Measurements from ENCODE around the gene SOX9.
"Not testable (repeated sequence)": the region's sequence is repeated elsewhere in the genome, so short reads cannot be mapped to it uniquely, and the experiment has no call there.

The SOX9 gene

DNA sequence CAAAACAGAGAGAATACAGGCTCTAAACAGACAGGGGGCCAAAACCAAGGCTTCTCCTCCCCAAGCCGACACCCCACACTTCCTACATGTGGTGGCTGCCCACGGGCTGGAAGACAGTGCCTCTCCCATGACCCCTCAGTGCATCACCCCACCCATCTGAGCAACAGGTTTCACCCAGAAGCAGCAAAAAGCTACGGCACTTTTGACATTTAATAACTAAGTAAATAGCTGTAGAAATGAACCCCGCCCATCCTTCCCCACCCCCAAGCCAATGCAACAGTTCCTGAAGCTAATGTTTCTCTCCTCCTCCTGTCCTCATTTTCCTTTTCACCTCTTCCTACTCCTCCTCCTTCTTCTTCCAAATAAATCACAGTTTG is 9.9 kb upstream of the SOX9 start:
- in situ Hi-C loops (cut with MboI; ENCODE audit: low sequenced_read_pairs) = no loop called here

DNA sequence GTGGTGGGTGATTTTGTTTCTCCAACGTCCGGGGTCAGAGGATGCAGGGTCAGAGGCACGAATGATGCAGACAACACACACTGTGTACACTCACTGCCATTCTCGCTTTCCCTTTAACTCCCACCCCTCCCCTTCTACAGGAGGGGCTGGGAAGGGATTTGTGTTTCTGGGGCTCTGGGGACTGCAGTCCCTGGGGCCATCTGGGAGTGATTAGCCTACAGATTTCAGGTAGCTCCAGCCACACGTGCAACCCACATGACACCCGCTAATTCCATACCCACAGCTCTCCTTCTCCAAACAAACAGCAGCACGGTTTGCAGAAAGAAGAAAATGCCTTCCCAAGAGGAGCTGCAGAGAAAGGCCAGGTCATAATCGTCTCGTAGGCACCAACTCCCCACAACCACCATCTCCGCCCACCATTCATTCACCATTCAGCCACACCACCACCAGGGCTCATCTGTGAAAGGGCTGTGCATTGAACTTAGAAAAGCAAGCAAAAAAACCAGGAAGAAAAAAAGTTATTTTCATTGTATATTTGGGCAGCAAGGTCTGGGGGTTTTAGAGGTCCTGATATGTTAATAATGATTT is 9.4 kb upstream of the SOX9 start:
- in situ Hi-C loops (cut with MboI; ENCODE audit: low sequenced_read_pairs) = no loop called here

DNA sequence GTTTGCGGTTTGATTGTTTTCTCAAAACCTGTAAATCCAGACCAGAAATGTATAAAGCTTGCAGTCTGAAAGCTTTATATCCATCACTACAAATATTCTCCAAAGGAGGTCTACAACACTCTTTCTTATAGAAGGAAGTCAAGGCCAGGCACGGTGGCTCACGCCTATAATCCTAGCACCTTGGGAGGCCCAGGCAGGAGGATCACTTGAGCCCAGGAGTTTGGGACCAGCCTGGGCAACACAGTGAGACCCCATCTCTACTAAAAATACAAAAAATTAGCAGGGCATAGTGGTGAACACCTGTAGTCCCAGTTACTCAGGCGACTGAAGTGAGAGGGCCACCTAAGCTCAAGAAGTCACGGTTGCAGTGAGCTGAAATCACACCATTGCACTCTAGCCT is 8.9 kb upstream of the SOX9 start:
- in situ Hi-C loops (cut with MboI; ENCODE audit: low sequenced_read_pairs) = not testable (repeated sequence)

DNA sequence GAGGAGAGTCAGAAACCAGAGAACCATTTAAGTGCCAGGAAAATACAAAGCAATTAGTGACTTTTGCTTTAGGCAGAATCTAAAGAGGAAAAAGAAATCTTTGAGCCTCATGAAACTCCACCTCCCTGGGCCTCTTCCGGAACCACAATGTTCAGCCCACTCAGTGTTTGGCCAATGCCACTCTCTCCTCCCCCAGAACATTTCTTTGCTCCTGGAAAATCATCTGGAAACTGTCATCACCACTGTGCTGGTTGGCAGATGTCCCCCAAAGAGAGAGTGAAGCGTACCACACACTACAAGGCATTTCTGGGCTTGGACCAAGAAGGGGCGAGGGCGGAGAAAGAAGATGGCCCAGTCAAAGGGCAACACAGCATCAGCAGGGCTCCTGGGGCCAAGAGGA is 7.1 kb upstream of the SOX9 start:
- in situ Hi-C loops (cut with MboI; ENCODE audit: low sequenced_read_pairs) = no loop called here

DNA sequence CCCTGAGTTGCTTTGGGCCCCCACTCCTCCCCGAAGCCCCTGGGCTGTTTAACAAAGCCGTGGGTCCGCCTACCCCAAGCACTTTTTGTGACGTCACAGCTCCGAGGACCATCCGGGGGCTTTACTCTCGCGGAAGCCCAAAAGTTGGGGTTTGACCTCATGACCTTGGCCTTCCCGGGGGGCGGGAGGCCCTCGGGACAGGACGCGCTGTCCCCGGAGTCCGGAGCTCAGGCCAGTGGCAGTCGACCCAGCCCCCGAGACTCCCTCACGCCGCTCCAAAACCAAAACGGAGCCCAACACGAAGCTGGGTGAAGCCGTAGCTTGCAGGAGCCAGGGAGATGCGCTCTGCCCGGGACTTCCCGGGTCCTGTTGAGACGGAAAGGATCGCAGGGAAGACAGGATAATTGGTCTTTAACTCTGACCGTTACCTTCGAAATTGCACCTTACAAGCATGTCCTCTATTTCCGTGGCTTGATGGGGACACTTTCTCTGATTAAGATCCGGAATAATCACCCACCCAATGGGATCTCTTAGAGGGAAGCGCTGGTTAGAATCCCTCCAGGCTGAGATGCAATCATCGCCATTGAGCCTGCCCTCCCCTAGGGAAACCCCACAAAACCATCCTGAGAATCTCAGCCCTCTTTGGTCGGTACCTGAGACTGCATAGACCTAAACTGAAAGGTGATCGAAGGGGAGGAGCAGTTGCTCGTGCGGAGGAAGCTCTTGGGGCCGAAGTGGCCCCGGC is 4.9 kb upstream of the SOX9 start:
- in situ Hi-C loops (cut with MboI; ENCODE audit: low sequenced_read_pairs) = no loop called here

DNA sequence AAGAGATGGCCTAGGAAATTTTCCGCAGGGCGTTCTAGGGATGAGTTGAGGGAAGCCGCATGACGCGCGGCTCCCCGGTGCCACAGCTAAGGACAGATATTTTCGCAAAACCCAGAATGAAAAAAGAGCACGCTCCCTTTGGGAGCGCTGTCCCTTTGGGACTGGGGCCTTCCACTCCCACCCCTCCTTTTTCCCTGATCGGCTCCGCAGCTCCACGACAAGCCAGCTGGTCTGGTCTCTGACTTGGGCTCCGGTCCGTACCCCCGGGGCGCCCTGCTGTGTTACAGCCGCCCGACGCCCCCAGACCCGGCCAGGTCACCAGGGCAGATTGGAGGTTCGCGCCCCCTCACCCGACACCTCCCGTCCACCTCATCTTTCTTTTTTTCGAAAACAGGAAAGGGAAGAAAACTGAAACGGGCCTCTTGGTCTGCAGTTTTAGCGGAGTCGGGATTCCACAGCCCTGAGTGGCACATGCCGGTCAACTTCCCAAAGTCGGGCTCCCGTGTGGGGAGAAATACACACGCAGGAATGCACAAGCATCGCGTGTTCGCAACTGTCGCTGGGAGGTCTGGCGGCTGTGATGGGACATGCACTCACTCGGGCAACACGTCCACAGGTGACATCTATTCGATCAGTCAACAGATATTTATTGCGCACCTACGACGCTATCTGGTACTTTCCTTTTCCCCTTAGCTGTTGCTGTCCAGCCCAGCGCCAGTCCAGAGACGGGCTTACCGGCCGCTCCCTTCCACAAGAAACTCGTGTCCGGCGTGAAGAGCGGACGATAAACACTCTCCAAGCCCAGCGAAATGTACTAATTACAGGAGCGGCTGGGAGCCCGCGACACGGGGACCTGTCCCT is 3.9 kb upstream of the SOX9 start:
- in situ Hi-C loops (cut with MboI; ENCODE audit: low sequenced_read_pairs) = no loop called here

DNA sequence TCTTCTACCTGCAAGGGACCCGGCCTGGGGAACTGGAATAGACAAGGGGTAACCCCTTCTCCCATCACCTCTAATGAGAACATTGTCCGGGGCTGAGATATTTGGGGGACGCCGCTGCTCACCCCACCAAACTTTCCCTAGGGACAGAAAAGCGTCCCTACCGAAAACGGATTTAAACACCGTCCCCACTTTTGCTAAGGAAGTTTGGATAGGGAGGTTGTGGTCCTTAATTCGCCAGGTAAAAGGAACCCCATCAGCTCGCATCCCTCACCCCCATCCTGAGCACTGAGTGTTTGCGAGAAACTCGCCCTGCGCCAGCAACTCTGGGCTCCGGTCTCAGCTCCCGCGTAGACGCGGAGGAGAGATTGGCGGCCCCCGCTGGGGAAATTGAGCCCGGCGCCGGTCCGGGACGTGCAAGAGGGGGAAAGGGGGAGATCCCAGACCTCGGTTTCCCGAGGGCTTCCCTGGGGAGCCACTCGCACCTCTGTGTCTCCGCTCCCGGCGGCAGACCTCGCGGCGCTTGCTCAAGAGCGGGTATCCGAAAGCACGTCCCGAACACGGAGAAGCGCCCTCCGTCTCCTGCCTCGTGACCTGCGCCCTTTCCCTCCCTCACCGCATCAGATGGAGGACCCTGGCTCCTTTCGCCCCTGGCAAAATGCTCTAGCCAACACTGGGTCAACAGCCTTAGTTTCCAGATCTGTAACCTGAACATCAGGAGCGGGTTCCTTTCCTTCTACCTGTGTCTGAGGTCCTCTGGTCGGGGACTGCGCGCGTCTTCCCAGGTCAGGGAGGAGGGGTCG is 3.1 kb upstream of the SOX9 start:
- in situ Hi-C loops (cut with MboI; ENCODE audit: low sequenced_read_pairs) = no loop called here

DNA sequence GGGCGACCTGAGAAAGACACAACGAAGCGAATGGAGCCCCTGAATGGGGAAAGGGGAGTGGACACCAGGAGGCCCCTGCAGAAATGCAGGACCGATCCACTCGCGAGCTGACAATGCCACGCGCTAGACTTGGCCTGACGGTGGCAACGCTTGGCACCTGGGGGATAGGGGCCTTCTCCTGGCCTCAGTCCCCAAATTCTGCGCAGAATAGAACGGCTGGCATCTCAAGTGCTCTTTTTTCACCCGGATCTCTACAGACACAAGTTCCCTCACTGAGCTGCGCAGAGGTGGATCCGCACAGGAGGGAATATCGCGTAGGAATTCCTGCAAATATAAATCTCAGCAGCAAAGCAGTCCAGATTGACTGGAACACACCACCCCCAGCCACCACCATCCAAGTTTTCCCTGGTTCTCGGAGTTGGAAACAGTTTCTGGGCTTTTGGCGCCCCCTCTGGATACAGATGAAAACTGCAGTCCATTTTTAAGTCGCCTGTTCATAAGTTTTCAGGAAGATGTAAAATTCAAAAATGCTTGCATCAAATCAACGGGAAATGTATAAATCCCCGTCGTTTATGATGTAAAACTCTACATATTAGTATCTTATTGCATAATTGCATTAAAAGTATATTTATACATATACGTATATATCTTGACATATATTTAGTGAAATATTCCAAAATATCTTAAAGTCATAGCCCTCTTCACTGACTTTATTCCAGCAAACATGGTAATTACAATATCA is 2.3 kb upstream of the SOX9 start:
- in situ Hi-C loops (cut with MboI; ENCODE audit: low sequenced_read_pairs) = no loop called here

DNA sequence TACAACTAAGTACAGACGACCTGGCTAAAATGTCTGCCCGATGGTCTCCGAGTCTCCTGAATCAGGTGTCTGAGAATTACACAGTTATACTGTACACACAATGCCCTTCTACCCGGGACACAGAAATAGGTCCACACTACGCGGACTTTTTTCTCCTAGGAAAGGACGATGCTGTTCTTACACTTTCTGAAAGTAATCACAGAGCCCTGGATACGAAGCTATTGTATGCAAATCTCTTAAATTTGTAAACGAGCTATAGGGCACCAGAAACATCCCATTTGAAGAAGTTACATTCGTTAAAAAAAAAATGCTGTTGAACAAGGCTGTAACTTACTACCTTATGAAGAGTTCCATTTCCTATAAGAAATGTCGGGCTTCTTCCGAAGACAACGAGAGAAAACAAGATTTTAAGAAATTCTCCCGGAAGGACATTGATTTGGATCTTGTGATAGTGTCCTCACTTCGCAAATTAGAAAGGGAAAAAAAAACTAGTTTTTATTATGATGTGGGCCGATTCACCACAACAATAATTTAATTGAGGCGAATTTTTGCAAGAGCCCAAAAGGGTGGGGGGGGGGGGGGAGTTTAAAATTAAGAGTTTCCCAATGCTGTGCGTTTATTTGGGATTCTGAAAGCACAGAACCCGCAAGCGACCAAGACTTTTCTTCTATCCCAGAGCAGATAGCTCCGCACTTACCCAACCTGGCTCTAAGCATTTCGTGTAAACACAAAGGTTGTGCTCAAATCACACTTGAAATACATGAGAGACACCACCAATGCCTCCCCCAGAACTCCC is 1.5 kb upstream of the SOX9 start:
- in situ Hi-C loops (cut with MboI; ENCODE audit: low sequenced_read_pairs) = no loop called here

DNA sequence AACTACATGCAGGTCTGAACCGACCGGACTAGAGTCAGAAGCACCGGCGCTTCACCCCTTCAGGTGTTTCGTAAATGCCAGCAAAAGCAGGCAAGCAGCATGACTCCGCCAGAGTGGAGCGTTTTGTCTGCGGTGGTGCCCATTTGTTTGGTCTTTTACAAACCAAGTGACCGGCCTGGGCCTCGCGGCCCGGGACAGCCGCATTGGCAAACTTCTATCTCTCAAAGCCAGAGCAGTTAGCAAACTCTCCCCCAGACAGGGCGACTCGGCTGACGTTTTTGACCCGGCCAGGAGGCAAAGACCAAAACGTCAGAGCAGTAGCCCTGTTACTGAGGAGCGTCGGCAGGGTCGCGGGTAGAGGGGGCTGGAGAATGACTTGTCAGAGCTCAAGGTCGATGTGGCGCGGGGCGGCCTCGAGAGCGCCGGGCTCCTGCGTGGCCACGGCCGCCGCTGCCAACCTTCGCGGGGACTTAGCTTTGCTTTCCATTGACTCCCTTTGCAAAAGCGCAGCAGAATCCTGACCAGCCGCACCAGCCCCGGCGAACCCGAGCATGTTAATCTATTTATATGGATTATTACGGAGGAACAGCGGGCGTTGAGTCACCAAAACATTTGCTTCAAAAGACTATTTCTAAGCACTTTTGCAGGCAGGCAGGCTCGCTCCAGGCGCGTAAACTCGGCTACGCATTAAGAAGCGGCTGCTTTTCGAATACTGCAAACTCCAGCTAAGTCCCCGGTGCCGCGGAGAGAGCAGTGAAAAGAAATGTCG is 763 bp upstream of the SOX9 start:
- in situ Hi-C loops (cut with MboI; ENCODE audit: low sequenced_read_pairs) = no loop called here

DNA sequence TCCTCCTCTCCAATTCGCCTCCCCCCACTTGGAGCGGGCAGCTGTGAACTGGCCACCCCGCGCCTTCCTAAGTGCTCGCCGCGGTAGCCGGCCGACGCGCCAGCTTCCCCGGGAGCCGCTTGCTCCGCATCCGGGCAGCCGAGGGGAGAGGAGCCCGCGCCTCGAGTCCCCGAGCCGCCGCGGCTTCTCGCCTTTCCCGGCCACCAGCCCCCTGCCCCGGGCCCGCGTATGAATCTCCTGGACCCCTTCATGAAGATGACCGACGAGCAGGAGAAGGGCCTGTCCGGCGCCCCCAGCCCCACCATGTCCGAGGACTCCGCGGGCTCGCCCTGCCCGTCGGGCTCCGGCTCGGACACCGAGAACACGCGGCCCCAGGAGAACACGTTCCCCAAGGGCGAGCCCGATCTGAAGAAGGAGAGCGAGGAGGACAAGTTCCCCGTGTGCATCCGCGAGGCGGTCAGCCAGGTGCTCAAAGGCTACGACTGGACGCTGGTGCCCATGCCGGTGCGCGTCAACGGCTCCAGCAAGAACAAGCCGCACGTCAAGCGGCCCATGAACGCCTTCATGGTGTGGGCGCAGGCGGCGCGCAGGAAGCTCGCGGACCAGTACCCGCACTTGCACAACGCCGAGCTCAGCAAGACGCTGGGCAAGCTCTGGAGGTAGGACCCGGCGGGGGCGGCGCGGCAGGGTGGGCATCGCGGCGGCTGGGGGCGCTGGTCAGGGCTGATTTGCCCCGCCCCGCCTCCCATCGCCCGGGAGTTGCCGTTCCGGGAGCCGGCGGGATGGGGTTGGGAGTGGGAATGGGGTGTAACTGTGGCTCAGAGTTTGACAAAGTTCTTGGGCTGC is 567 bp downstream of the SOX9 start:
- in situ Hi-C loops (cut with MboI; ENCODE audit: low sequenced_read_pairs) = no loop called here

DNA sequence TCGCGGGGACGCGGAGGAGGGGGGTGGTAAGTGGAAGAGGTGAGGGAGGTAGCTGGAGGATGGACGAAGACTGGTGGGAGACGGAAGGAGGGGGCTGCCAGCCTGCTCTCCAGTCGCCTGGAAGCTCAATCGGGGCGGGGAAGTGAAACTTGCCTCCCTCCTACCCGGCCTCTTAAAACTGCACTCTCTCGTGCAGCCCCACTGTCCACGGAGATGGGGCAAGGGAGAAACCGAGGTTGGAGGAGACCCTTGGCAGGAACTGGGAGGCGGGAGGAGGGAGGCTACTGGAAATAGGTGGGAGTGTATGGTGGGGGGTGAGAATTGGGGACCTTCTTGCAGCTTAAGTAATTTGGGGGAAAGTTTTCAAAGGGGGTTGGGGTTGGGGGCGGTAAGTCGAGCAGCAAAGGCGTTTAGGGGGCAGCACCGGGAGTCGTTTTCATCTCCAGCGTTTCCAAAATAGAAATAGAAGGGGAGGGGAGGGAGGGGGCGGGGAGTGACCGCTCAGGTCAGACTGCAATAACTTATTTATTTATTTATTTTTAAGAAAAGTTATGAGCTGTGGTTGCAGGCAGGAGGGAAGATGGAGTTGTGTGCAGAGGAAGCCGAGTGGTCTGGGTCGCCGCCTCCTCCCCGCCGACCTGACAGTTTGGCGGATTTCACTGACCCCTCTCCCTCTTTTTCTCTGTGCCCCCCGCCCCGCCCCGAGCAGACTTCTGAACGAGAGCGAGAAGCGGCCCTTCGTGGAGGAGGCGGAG is 1.4 kb downstream of the SOX9 start:
- in situ Hi-C loops (cut with MboI; ENCODE audit: low sequenced_read_pairs) = no loop called here

DNA sequence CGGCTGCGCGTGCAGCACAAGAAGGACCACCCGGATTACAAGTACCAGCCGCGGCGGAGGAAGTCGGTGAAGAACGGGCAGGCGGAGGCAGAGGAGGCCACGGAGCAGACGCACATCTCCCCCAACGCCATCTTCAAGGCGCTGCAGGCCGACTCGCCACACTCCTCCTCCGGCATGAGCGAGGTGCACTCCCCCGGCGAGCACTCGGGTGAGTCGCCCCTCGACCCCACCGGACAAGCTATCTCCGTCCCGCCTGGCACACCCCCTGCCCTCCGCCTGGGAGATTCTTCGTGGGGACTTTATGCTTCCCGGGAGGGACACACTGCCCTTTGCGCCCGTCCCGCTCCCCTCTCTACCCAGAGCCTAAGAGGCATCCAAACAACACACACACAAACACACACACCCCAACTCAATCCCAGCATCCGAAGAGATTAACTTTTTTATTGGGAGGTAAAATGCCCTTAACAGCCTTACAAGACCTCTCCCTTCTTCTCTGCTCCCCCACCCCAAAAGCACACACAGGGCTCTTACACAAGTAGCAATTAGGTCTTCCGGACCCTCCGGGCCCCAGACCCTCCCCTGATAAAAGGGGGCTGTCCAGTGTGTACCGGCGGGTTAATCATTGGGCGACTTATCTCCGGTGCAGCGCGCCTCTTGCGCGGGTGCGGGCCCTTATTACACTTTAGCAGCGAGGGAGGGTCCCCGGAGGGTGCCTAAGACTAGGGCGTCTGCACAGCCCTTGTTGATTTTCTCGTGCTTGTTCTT is 2.1 kb downstream of the SOX9 start:
- in situ Hi-C loops (cut with MboI; ENCODE audit: low sequenced_read_pairs) = no loop called here

DNA sequence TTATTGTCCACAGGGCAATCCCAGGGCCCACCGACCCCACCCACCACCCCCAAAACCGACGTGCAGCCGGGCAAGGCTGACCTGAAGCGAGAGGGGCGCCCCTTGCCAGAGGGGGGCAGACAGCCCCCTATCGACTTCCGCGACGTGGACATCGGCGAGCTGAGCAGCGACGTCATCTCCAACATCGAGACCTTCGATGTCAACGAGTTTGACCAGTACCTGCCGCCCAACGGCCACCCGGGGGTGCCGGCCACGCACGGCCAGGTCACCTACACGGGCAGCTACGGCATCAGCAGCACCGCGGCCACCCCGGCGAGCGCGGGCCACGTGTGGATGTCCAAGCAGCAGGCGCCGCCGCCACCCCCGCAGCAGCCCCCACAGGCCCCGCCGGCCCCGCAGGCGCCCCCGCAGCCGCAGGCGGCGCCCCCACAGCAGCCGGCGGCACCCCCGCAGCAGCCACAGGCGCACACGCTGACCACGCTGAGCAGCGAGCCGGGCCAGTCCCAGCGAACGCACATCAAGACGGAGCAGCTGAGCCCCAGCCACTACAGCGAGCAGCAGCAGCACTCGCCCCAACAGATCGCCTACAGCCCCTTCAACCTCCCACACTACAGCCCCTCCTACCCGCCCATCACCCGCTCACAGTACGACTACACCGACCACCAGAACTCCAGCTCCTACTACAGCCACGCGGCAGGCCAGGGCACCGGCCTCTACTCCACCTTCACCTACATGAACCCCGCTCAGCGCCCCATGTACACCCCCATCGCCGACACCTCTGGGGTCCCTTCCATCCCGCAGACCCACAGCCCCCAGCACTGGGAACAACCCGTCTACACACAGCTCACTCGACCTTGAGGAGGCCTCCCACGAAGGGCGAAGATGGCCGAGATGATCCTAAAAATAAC is 3.0 kb downstream of the SOX9 start:
- in situ Hi-C loops (cut with MboI; ENCODE audit: low sequenced_read_pairs) = no loop called here

DNA sequence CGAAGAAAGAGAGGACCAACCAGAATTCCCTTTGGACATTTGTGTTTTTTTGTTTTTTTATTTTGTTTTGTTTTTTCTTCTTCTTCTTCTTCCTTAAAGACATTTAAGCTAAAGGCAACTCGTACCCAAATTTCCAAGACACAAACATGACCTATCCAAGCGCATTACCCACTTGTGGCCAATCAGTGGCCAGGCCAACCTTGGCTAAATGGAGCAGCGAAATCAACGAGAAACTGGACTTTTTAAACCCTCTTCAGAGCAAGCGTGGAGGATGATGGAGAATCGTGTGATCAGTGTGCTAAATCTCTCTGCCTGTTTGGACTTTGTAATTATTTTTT is 3.6 kb downstream of the SOX9 start:
- in situ Hi-C loops (cut with MboI; ENCODE audit: low sequenced_read_pairs) = no loop called here

DNA sequence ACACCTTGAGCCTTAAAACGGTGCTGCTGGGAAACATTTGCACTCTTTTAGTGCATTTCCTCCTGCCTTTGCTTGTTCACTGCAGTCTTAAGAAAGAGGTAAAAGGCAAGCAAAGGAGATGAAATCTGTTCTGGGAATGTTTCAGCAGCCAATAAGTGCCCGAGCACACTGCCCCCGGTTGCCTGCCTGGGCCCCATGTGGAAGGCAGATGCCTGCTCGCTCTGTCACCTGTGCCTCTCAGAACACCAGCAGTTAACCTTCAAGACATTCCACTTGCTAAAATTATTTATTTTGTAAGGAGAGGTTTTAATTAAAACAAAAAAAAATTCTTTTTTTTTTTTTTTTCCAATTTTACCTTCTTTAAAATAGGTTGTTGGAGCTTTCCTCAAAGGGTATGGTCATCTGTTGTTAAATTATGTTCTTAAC is 4.4 kb downstream of the SOX9 start:
- in situ Hi-C loops (cut with MboI; ENCODE audit: low sequenced_read_pairs) = no loop called here

Data from HL-60/S4 (cell line).